CD4-positive, alpha-beta T cell (primary cell): ENCODE data around the gene RUFY3. TPM values are rescaled to one million over a fixed set of nuclear protein-coding genes. Genes with fewer than 3 reads are reported as not detected.

Source experiments
- ATAC-seq: fragments of 200-7000 bp; cut with Tn5 transposase; one replicate; pipeline ENCODE4 v1.10.0; 2022; ENCODE audit warnings: mild to moderate bottlenecking; ENCODE audit not compliant: poor library complexity
- CTCF ChIA-PET: fragments of 350-600 bp; sonication (Branson Sonifier 250); formaldehyde crosslinking; loops from one replicate; lab custom pipeline; 2021; ENCODE audit warnings: antibody characterized with exemption, inconsistent platforms; lab: Charles Lee
- POLR2A ChIA-PET: fragments of 350-600 bp; sonication (Branson Sonifier 250); formaldehyde crosslinking; loops from one replicate; lab custom pipeline; 2021; ENCODE audit warnings: antibody characterized with exemption, inconsistent platforms; lab: Charles Lee
- DNase-seq, 14 experiments: peaks; one replicate each; pipeline ENCODE4 v3.0.0-alpha.2; 2013 to 2020; ENCODE audit warnings: mixed read lengths in 2 of 14
- H3K27ac ChIP-seq, 2 donors: one replicate each; pipeline versions ENCODE4 v1.5.1 to v1.7.0; 2013; ENCODE audit warnings: low read length in 2 of 2, low read depth in 1 of 2, mild to moderate bottlenecking in 1 of 2
- H3K27me3 ChIP-seq, 2 experiments: 1 replicate in 1 of 2; 2 replicates in 1 of 2; pipeline versions ENCODE4 v1.6.1 to v1.7.0; 2013; ENCODE audit warnings: low read length in 2 of 2, control low read depth in 1 of 2, mild to moderate bottlenecking in 1 of 2, moderate library complexity in 1 of 2; ENCODE audit not compliant: insufficient read depth in 2 of 2, control insufficient read depth in 1 of 2
- H3K36me3 ChIP-seq: one replicate; pipeline ENCODE4 v1.6.1; 2013; ENCODE audit warnings: low read length, control low read depth; ENCODE audit not compliant: insufficient read depth
- H3K4me1 ChIP-seq: one replicate; pipeline ENCODE4 v1.6.1; 2013; ENCODE audit warnings: low read length, control low read depth; ENCODE audit not compliant: insufficient read depth
- H3K4me3 ChIP-seq: one replicate; pipeline ENCODE4 v1.5.1; 2013; ENCODE audit warnings: mild to moderate bottlenecking, low read length, moderate library complexity
- H3K9me3 ChIP-seq, 2 experiments: 1 replicate in 1 of 2; 2 replicates in 1 of 2; pipeline versions ENCODE4 v1.6.1 to v1.7.0; 2013; ENCODE audit warnings: low read length in 2 of 2, mild to moderate bottlenecking in 2 of 2, control low read depth in 1 of 2, moderate library complexity in 1 of 2; ENCODE audit not compliant: control insufficient read depth in 1 of 2, insufficient read depth in 1 of 2
- H3K27ac Mint-ChIP-seq: one replicate; pipeline ENCODE4 v1.8.0; 2020; ENCODE audit warnings: mixed read lengths
- H3K27me3 Mint-ChIP-seq: one replicate; pipeline ENCODE4 v1.8.0; 2021; ENCODE audit warnings: mixed read lengths
- H3K36me3 Mint-ChIP-seq: one replicate; pipeline ENCODE4 v1.8.0; 2021; ENCODE audit warnings: low read depth, mixed read lengths
- H3K4me1 Mint-ChIP-seq: one replicate; pipeline ENCODE4 v1.8.0; 2021; ENCODE audit warnings: low read depth, mixed read lengths
- H3K4me3 Mint-ChIP-seq: one replicate; pipeline ENCODE4 v1.8.0; 2020; ENCODE audit warnings: mild to moderate bottlenecking, mixed read lengths
- H3K9me3 Mint-ChIP-seq: one replicate; pipeline ENCODE4 v1.8.0; 2020; ENCODE audit warnings: mixed read lengths
- CTCF ChIP-seq: fragments of 200-600 bp; IDR thresholded peaks from one replicate; pipeline ENCODE4 v1.8.0; 2022; ENCODE audit warnings: antibody characterized with exemption, mild to moderate bottlenecking
- intact Hi-C, 2 experiments: fragments of 100-400 bp; cut with DNase I in 1 of 2; cut with micrococcal nuclease in 1 of 2; formaldehyde crosslinking; loops; one replicate each; pipeline versions ENCODE4 v1.15.1 to v1.9.0; 2023 to 2025; cut with DNase I, micrococcal nuclease
- total RNA-seq, 174 experiments: library from RNA in 2 of 174; stranded (reverse) in 2 of 174; gene quantifications; one replicate each; pipeline ENCODE4 v1.2.3 and lab custom pipeline; 2021 to 2026

Gene RUFY3
- total RNA-seq, 2 experiments from 2014 or later: 18.0 to 18.1 TPM

GRCh38 chr4:70818921-70819320 lies 97.2 kb downstream of the RUFY3 start:
- DNase-seq (no peak), ATAC-seq (no peak)
- Histone ChIP-seq H3K4me1 (no peaks in the 10 kb centered on the region), H3K27me3 (no peaks in the 10 kb centered on the region), H3K9me3 (no peaks in the 10 kb centered on the region), H3K4me3 (no peak overlapping the region), H3K36me3 (peaks cover 54% of the 10 kb centered on the region), H3K27ac (no peak overlapping the region)
- intact Hi-C loops: no loop called here
- Mint-ChIP-seq H3K4me1 (peaks cover 21% of the 10 kb centered on the region), H3K27me3 (no peaks in the 10 kb centered on the region), H3K4me3 (no peak overlapping the region), H3K27ac (peak overlapping the region; percentile 39), H3K9me3 (no peaks in the 10 kb centered on the region), H3K36me3 (peaks cover 58% of the 10 kb centered on the region)
- TF ChIP-seq CTCF: no peak
- ChIA-PET POLR2A (interaction anchor here (1.0 to 1.4 kb wide), 2 partner anchors 84 kb away, joined by 3 to 4 read pairs; no protein-coding TSS in a partner anchor), CTCF (no interaction called here)

GRCh38 chr4:70829015-70829414 lies 107.3 kb downstream of the RUFY3 start:
- Histone ChIP-seq H3K27me3 (no peaks in the 10 kb centered on the region), H3K4me1 (no peaks in the 10 kb centered on the region), H3K9me3 (no peaks in the 10 kb centered on the region), H3K36me3 (peaks cover 81% of the 10 kb centered on the region), H3K27ac (no peak overlapping the region), H3K4me3 (no peak overlapping the region)
- Mint-ChIP-seq H3K9me3 (no peaks in the 10 kb centered on the region), H3K4me1 (peaks cover 11% of the 10 kb centered on the region), H3K4me3 (no peak overlapping the region), H3K27ac (no peak overlapping the region), H3K27me3 (no peaks in the 10 kb centered on the region), H3K36me3 (peaks cover 93% of the 10 kb centered on the region)
- ATAC-seq (no peak), DNase-seq (no peak)
- TF ChIP-seq CTCF: no peak
- intact Hi-C loops: no loop called here
- CTCF ChIA-PET: no interaction called here
- POLR2A ChIA-PET: interaction anchor here (0.8 to 1.9 kb wide), 4 partner anchors 8 to 124 kb away, joined by 3 to 7 read pairs (median 4); partner anchors contain the start of gene GRSF1

- Histone ChIP-seq H3K27me3 (no peaks in the 10 kb centered on the region), H3K9me3 (no peaks in the 10 kb centered on the region), H3K4me3 (no peak overlapping the region), H3K36me3 (peaks cover 80% of the 10 kb centered on the region), H3K27ac (no peak overlapping the region), H3K4me1 (no peaks in the 10 kb centered on the region)
- ChIA-PET CTCF (no interaction called here), POLR2A (interaction anchor here (0.8 to 1.9 kb wide), 2 partner anchors 10 to 72 kb away, joined by 3 to 7 read pairs; partner anchors contain the start of gene GRSF1)
- Mint-ChIP-seq H3K27ac (no peak overlapping the region), H3K4me3 (no peak overlapping the region), H3K4me1 (peaks cover 11% of the 10 kb centered on the region), H3K36me3 (peaks cover 93% of the 10 kb centered on the region), H3K9me3 (no peaks in the 10 kb centered on the region), H3K27me3 (no peaks in the 10 kb centered on the region)
- no peak for ATAC-seq
- intact Hi-C loops: no loop called here
- TF ChIP-seq CTCF: no peak
- DNase-seq: no peak
These were observed 107.7 kb downstream of the RUFY3 start for GRCh38 chr4:70829492-70829891.
